Measurements from ENCODE around the gene EPHX1.
"Not testable (repeated sequence)": the region's sequence is repeated elsewhere in the genome, so short reads cannot be mapped to it uniquely, and the experiment has no call there.

- TF ChIP-seq CTCF (IDR thresholded peaks at IDR 0.05); EP300 (IDR thresholded peaks at IDR 0.05; ENCODE audit: low read depth); POLR2A (IDR thresholded peaks at IDR 0.05): not testable (repeated sequence)
These were observed 30.8 kb upstream of the EPHX1 start for GRCh38 chr1:225779165-225779564.

Data from transverse colon (tissue), 3 donors.